MCF 10A (cell line): ENCODE results near the gene DCAF10. TPM values are rescaled to one million over a fixed set of nuclear protein-coding genes. Genes with fewer than 3 reads are reported as not detected.
"Not testable (repeated sequence)": the region's sequence is repeated elsewhere in the genome, so short reads cannot be mapped to it uniquely, and the experiment has no call there.

Experiments
- BruUV-seq: library from RNA; stranded (reverse); fragments of 400-500 nt; replicated peaks from 2 replicates; lab custom pipeline; 2021; lab: Mats Ljungman, UMichigan
- CTCF ChIA-PET: fragments of 300-600 bp; sonication (Branson Sonifier 250); formaldehyde crosslinking; extraction: SDS; loops from one replicate; lab custom pipeline; 2021; ENCODE audit warnings: antibody characterized with exemption, inconsistent platforms; lab: Yijun Ruan, JAX
- POLR2A ChIA-PET: fragments of 300-600, 350-650 bp; sonication (Branson Sonifier 250); formaldehyde crosslinking; extraction: SDS; loops from one replicate; lab custom pipeline; 2020; ENCODE audit warnings: antibody characterized with exemption, inconsistent platforms; lab: Yijun Ruan, JAX
- DNase-seq: peaks from one replicate; pipeline ENCODE4 v3.0.0-alpha.2; 2018; ENCODE audit not compliant: unreplicated experiment
- H3K27ac Mint-ChIP-seq: one replicate; pipeline ENCODE4 v1.8.0; 2022; ENCODE audit warnings: mild to moderate bottlenecking, low read depth, mixed read lengths; ENCODE audit not compliant: unreplicated experiment
- H3K27me3 Mint-ChIP-seq: one replicate; pipeline ENCODE4 v1.8.0; 2022; ENCODE audit warnings: mixed read lengths; ENCODE audit not compliant: insufficient read depth, unreplicated experiment
- H3K36me3 Mint-ChIP-seq: one replicate; pipeline ENCODE4 v1.8.0; 2022; ENCODE audit warnings: mild to moderate bottlenecking, moderate library complexity, mixed read lengths; ENCODE audit not compliant: insufficient read depth, unreplicated experiment
- H3K4me1 Mint-ChIP-seq: one replicate; pipeline ENCODE4 v1.8.0; 2022; ENCODE audit warnings: mixed read lengths; ENCODE audit not compliant: insufficient read depth, unreplicated experiment
- H3K4me3 Mint-ChIP-seq: one replicate; pipeline ENCODE4 v1.8.0; 2022; ENCODE audit warnings: mild to moderate bottlenecking, moderate library complexity, mixed read lengths; ENCODE audit not compliant: unreplicated experiment
- H3K9me3 Mint-ChIP-seq: one replicate; pipeline ENCODE4 v1.8.0; 2022; ENCODE audit warnings: mixed read lengths; ENCODE audit not compliant: unreplicated experiment
- CTCF ChIP-seq: fragments of 200-600 bp; IDR thresholded peaks from one replicate; pipeline ENCODE4 v1.8.0; 2022; ENCODE audit warnings: antibody characterized with exemption, mild to moderate bottlenecking; ENCODE audit not compliant: unreplicated experiment
- intact Hi-C: fragments of 100-400 bp; cut with micrococcal nuclease; formaldehyde crosslinking; loops from 2 replicates; pipeline ENCODE4 v1.14.1; 2022
- total RNA-seq: library from RNA; stranded (reverse); gene quantifications from 2 replicates; pipeline ENCODE4 v1.2.3, GENCODE V29; 2022

DCAF10 gene
- total RNA-seq, 1 experiment from 2014 or later = 49.4 TPM

GRCh38 chr9:37908698-37909186, 108.1 kb downstream of the DCAF10 start:
- intact Hi-C loops = loop anchor here (10.0 kb wide), 1 partner anchor 424 kb away; the partner anchor contains the start of gene POLR1E
- H3K27me3 Mint-ChIP-seq = no peaks in the 10 kb centered on the region
- H3K4me3 Mint-ChIP-seq = no peak overlapping the region
- H3K36me3 Mint-ChIP-seq = peaks cover 5% of the 10 kb centered on the region
- H3K4me1 Mint-ChIP-seq = peaks cover 34% of the 10 kb centered on the region
- TF ChIP-seq CTCF = no peak
- no peaks in the 10 kb centered on the region for H3K9me3 Mint-ChIP-seq
- H3K27ac Mint-ChIP-seq = peak overlapping the region; percentile 51
- ChIA-PET CTCF (interaction anchor here (0.6 to 1.8 kb wide), 13 partner anchors 9 to 1719 kb away, joined by 3 to 14 read pairs (median 3); no protein-coding TSS in a partner anchor), POLR2A (interaction anchor here (0.6 to 1.7 kb wide), 10 partner anchors 8 to 455 kb away, joined by 3 to 6 read pairs (median 4); partner anchors contain the start of genes DCAF10, EXOSC3 and SHB)
- DNase-seq = peak; percentile 87
- no TSS peak for BruUV-seq

- Mint-ChIP-seq H3K4me3 (no peak overlapping the region), H3K27ac (no peak overlapping the region), H3K36me3 (peaks cover 5% of the 10 kb centered on the region), H3K27me3 (no peaks in the 10 kb centered on the region), H3K4me1 (peaks cover 36% of the 10 kb centered on the region), H3K9me3 (no peaks in the 10 kb centered on the region)
- BruUV-seq = no TSS peak
- DNase-seq = no peak
- CTCF ChIA-PET = interaction anchor here (0.6 to 1.8 kb wide), 5 partner anchors 9 to 453 kb away, joined by 3 to 14 read pairs (median 4); no protein-coding TSS in a partner anchor
- no peak for TF ChIP-seq CTCF
- POLR2A ChIA-PET = interaction anchor here (0.6 to 1.7 kb wide), 8 partner anchors 7 to 454 kb away, joined by 3 to 6 read pairs (median 4); partner anchors contain the start of genes DCAF10, EXOSC3 and SHB
- intact Hi-C loops = loop anchor here (10.0 kb wide), 1 partner anchor 425 kb away; the partner anchor contains the start of gene POLR1E
These were observed 108.7 kb downstream of the DCAF10 start for GRCh38 chr9:37909326-37909725.

GRCh38 chr9:37909836-37910235, 109.2 kb downstream of the DCAF10 start:
- H3K27ac Mint-ChIP-seq, H3K9me3 Mint-ChIP-seq, BruUV-seq, H3K36me3 Mint-ChIP-seq, H3K4me3 Mint-ChIP-seq, H3K27me3 Mint-ChIP-seq, DNase-seq: not testable (repeated sequence)
- H3K4me1 Mint-ChIP-seq = peaks cover 31% of the 10 kb centered on the region
- POLR2A ChIA-PET = interaction anchor here (0.6 to 1.1 kb wide), 3 partner anchors 161 to 454 kb away, joined by 3 to 5 read pairs (median 5); no protein-coding TSS in a partner anchor
- CTCF ChIA-PET = interaction anchor here (0.6 to 2.6 kb wide), 5 partner anchors 8 to 796 kb away, joined by 4 to 29 read pairs (median 6); no protein-coding TSS in a partner anchor
- intact Hi-C loops = loop anchor here (10.0 kb wide), 1 partner anchor 425 kb away; the partner anchor contains the start of gene POLR1E

DNA sequence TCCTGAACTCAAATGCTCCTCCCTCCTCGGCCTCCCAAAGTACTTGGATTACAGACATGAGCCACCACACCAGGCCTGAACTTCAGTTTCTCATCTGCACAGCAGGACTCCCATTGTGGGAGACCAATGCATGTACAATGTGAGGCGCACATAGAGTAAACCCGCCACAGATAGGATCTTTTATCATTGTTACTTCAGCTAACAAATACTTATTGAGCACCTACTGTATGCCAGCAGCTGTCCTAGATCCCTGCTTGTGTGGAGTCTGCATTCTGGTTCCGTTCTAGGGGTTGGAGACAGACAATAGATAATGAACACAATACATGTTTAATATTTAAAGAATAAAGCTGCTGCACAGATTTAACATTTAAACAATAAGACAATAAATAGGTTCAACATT, 109.7 kb downstream of the DCAF10 start:
- TF ChIP-seq CTCF = no peak
- Mint-ChIP-seq H3K36me3 (peaks cover 5% of the 10 kb centered on the region), H3K4me3 (no peak overlapping the region), H3K27ac (no peak overlapping the region), H3K9me3 (no peaks in the 10 kb centered on the region), H3K27me3 (no peaks in the 10 kb centered on the region), H3K4me1 (peaks cover 27% of the 10 kb centered on the region)
- CTCF ChIA-PET = interaction anchor here (0.6 to 2.6 kb wide), 9 partner anchors 8 to 796 kb away, joined by 3 to 29 read pairs (median 4); no protein-coding TSS in a partner anchor
- POLR2A ChIA-PET = interaction anchor here (0.6 to 1.1 kb wide), 4 partner anchors 125 to 354 kb away, joined by 3 to 5 read pairs (median 4); partner anchors contain the start of genes EXOSC3 and SHB
- intact Hi-C loops = no loop called here
- no TSS peak for BruUV-seq
- DNase-seq = no peak
